GM06990 (cell line): ENCODE results near the gene LRMDA.

Experiments
- DNase-seq: peaks from one replicate; pipeline ENCODE4 v3.0.0-alpha.2; 2011; ENCODE audit not compliant: insufficient read length; ENCODE audit errors: extremely low read depth
- H3K27me3 ChIP-seq: replicated peaks from 2 replicates; pipeline ENCODE4 v1.6.0; 2011; ENCODE audit warnings: low read length; ENCODE audit not compliant: control insufficient read depth, insufficient read depth
- H3K36me3 ChIP-seq: 2 replicates; pipeline ENCODE4 v1.5.1; 2011; ENCODE audit warnings: low read length; ENCODE audit not compliant: control insufficient read depth, insufficient read depth
- H3K4me3 ChIP-seq: replicated peaks from 2 replicates; pipeline ENCODE4 v1.5.1; 2011; ENCODE audit warnings: low read depth, mild to moderate bottlenecking, control low read depth, low read length
- TF ChIP-seq, protein P1 (sequence below): IDR thresholded peaks from 2 replicates; pipeline ENCODE4 v1.5.1; 2011; ENCODE audit warnings: low read length, control low read depth, mild to moderate bottlenecking, inconsistent platforms; ENCODE audit not compliant: insufficient read depth, poor library complexity, severe bottlenecking

The LRMDA gene

DNA sequence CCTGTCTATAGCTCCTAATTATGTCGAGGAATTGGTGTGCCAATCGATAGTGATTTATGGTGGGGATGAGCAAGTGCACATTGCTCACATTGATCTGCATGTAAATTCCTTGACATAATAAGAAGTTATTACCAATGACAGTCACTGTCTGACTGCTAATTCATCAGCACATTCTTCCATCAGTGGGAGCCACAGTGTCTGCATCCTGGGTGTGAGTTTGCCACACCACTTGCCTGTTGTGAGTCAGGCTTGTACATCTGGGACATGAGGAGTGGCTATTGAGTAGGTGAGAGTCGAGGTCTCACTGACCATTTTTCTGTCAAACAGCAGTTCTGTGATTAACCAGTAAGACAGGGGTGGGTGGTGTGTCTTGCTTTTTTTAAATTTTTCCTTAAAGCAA is 263.4 kb downstream of the LRMDA start:
- Histone ChIP-seq H3K4me3 (no peak overlapping the region), H3K27me3 (no peaks in the 10 kb centered on the region), H3K36me3 (no peaks in the 10 kb centered on the region)
- no peak for DNase-seq
- TF ChIP-seq, protein P1, sequence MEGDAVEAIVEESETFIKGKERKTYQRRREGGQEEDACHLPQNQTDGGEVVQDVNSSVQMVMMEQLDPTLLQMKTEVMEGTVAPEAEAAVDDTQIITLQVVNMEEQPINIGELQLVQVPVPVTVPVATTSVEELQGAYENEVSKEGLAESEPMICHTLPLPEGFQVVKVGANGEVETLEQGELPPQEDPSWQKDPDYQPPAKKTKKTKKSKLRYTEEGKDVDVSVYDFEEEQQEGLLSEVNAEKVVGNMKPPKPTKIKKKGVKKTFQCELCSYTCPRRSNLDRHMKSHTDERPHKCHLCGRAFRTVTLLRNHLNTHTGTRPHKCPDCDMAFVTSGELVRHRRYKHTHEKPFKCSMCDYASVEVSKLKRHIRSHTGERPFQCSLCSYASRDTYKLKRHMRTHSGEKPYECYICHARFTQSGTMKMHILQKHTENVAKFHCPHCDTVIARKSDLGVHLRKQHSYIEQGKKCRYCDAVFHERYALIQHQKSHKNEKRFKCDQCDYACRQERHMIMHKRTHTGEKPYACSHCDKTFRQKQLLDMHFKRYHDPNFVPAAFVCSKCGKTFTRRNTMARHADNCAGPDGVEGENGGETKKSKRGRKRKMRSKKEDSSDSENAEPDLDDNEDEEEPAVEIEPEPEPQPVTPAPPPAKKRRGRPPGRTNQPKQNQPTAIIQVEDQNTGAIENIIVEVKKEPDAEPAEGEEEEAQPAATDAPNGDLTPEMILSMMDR = no peak

DNA sequence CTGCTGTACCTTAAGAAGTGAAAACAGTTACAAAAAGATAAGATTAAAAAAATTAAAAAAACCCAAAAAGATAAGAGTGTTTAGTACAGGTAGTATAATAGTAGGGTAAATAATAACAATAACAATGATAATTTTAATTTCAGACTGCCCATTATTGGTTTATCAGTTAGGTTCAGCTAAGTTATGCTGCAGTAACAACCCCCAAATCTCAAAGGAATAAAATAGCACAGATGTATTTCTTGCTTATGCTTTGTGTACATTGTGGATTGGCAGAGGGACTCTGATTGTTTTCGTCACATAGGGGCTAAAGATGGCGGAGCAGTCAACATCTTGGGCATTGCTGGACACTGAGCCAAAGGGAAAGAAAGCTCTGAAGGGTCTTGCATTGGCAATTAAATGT is 264.6 kb downstream of the LRMDA start:
- no peak for DNase-seq
- H3K27me3 ChIP-seq = no peaks in the 10 kb centered on the region
- no peaks in the 10 kb centered on the region for H3K36me3 ChIP-seq
- TF ChIP-seq, protein P1 = no peak
- no peak overlapping the region for H3K4me3 ChIP-seq

DNA sequence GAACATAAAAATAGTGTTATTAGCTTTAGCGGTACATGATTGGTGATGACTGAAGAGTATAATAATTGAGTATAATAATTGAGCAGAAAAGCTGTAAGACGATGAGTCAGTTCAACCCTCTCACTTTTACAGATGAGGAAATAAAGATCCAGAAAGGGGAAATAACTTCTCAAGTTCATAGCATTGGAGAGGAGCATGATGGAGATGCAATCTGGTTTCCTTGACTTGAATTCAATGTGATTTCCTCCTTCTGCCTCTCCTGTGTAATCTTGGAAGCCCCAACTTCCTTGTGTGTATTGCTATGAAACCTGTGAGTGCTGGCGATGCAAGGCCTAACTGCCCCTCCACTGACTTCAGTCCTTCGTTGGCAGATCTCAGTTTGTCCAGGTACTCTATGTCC is 265.1 kb downstream of the LRMDA start:
- Histone ChIP-seq H3K27me3 (no peaks in the 10 kb centered on the region), H3K36me3 (no peaks in the 10 kb centered on the region), H3K4me3 (no peak overlapping the region)
- DNase-seq = no peak
- TF ChIP-seq, protein P1 = no peak

DNA sequence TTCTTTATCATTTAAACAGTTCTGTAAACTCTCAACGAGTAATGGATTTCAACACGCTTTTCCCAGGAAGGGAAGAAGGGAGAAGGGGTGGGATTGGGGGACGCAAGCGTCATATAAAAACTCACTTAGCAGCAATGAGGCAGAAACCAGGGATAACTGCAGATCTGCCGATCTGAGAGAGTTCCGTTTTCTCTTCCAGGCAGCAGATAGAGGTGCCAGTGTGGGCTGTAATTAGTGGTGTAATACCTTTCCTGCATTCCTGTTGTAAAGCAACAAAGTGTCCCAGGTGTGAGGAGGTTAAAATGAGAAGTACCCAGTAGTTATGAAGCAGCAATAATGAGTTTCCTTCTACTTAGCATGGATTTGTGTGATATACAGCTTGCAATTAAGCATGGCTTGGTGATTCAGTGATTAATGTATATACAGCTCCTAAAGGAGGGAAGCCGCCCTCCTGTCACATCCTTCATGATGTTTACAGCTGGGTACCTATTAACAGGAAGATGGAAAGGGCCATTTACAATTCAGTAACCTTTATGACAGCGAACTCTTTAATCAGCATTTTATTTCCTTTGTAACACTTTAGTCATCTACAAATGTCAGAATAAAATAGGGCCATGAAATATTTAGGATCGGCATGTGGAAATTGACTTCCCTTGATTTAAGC is 271.9 kb downstream of the LRMDA start:
- Histone ChIP-seq H3K27me3 (no peaks in the 10 kb centered on the region), H3K36me3 (no peaks in the 10 kb centered on the region), H3K4me3 (no peak overlapping the region)
- DNase-seq = no peak
- TF ChIP-seq, protein P1 = no peak

DNA sequence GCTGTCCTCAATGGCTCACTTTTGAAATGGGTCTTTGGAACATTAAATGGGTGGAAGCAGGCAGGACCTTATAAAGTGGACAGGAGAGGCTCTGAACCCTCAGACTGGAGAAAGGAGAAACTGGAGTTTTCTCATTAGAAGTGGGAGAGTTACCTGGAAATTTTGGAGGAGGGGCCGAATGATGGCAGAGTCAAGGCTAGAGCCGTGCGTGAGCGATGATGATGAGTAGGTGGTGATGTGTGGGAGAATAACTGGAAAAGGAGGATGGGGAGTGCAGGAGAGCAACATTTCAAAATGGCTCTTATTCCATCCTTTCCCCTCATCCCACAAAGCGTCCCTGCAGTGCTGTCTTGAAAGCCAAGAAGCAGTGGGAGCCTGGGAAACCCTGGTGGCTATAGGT is 274.0 kb downstream of the LRMDA start:
- Histone ChIP-seq H3K27me3 (no peaks in the 10 kb centered on the region), H3K4me3 (no peak overlapping the region), H3K36me3 (no peaks in the 10 kb centered on the region)
- TF ChIP-seq, protein P1 = no peak
- no peak for DNase-seq
